ENCODE measurements around the gene MED29. TPM values are rescaled to one million over a fixed set of nuclear protein-coding genes. Genes with fewer than 3 reads are reported as not detected.

The MED29 gene
- total and polyA plus RNA-seq, 2 of the 13 experiments (the other 11 are each of a cell fraction or from before 2014, with no cell fraction given), result 14.0 to 19.7 TPM

GRCh38 chr19:39406656-39407409 is 15.7 kb downstream of the MED29 start, which contains the start of gene ZFP36 (continued):
- TF ChIP-seq BCL3 (CRISPR knock-in tag; IDR thresholded peaks at IDR 0.05) (no peak), KAT8 (CRISPR knock-in tag; IDR thresholded peaks at IDR 0.05) (no peak; the same call in 1 of the 2 replicates), ZNF143 (CRISPR knock-in tag; IDR thresholded peaks at IDR 0.05) (no peak), ZMYM3 (CRISPR knock-in tag; IDR thresholded peaks at IDR 0.05) (no peak), ZBTB38 (CRISPR knock-in tag; IDR thresholded peaks at IDR 0.05) (peak; percentile 72; the same call in 1 of the 2 replicates), ZNF326 (CRISPR knock-in tag; IDR thresholded peaks at IDR 0.05; ENCODE audit: borderline replicate concordance) (no peak), ZBTB21 (CRISPR knock-in tag; IDR thresholded peaks at IDR 0.05) (no peak), GABPB1 (CRISPR knock-in tag; IDR thresholded peaks at IDR 0.05) (peak; percentile 61; the same call in 1 of the 2 replicates), GTF3A (CRISPR knock-in tag; conservative IDR thresholded peaks at IDR 0.05) (no peak), ZSCAN20 (CRISPR knock-in tag; IDR thresholded peaks at IDR 0.05; ENCODE audit: borderline replicate concordance) (no peak), CAMTA2 (CRISPR knock-in tag; IDR thresholded peaks at IDR 0.05; ENCODE audit: borderline replicate concordance) (0 out of 2 replicates have a peak, but pooled peaks have one; percentile 26), GATA4 (IDR thresholded peaks at IDR 0.05; ENCODE audit: borderline replicate concordance, low read depth) (peak; percentile 90), ZNF138 (CRISPR knock-in tag; IDR thresholded peaks at IDR 0.05; ENCODE audit: low read depth) (0 out of 2 replicates have a peak, but pooled peaks have one; percentile 78), ZFP37 (CRISPR knock-in tag; IDR thresholded peaks at IDR 0.05; ENCODE audit: borderline replicate concordance) (peak; percentile 69), ZNF382 (CRISPR knock-in tag; IDR thresholded peaks at IDR 0.05; ENCODE audit: borderline replicate concordance) (no peak), SAP130 (CRISPR knock-in tag; IDR thresholded peaks at IDR 0.05; ENCODE audit: low read depth) (peak; percentile 75), ZNF891 (CRISPR knock-in tag; IDR thresholded peaks at IDR 0.05) (no peak), ZNF256 (CRISPR knock-in tag; conservative IDR thresholded peaks at IDR 0.05) (no peak), ZNF552 (CRISPR knock-in tag; IDR thresholded peaks at IDR 0.05; ENCODE audit: borderline replicate concordance) (0 out of 2 replicates have a peak, but pooled peaks have one; percentile 66), CCDC6 (CRISPR knock-in tag; IDR thresholded peaks at IDR 0.05) (peak; percentile 73; the same call in 1 of the 2 replicates), TAF15 (IDR thresholded peaks at IDR 0.05; ENCODE audit: low read depth, low read length, poor library complexity, severe bottlenecking) (peak; percentile 42), MED13 (CRISPR knock-in tag; IDR thresholded peaks at IDR 0.05) (0 out of 2 replicates have a peak, but pooled peaks have one; percentile 49), ASH2L (IDR thresholded peaks at IDR 0.05; ENCODE audit: insufficient read length, low read depth, low read length) (peak; percentile 82), NONO (IDR thresholded peaks at IDR 0.05) (no peak), NONO (CRISPR knock-in tag; conservative IDR thresholded peaks at IDR 0.05) (peak; percentile 74), THAP11 (CRISPR knock-in tag; IDR thresholded peaks at IDR 0.05) (no peak), SMAD9 (CRISPR knock-in tag; IDR thresholded peaks at IDR 0.05) (no peak), KMT2A (CRISPR knock-in tag; IDR thresholded peaks at IDR 0.05) (no peak), SP1 (IDR thresholded peaks at IDR 0.05) (no peak), SP1 (CRISPR knock-in tag; IDR thresholded peaks at IDR 0.05) (peak; percentile 33), SNAI1 (CRISPR knock-in tag; IDR thresholded peaks at IDR 0.05; ENCODE audit: borderline replicate concordance) (no peak), ZNF253 (CRISPR knock-in tag; IDR thresholded peaks at IDR 0.05; ENCODE audit: borderline replicate concordance) (no peak)

All from HepG2 (cell line).